ENCODE data around the gene CCDC194. TPM values are rescaled to one million over a fixed set of nuclear protein-coding genes. Genes with fewer than 3 reads are reported as not detected.

The CCDC194 gene
- total and polyA plus RNA-seq, 8 donors, result not detected

DNA sequence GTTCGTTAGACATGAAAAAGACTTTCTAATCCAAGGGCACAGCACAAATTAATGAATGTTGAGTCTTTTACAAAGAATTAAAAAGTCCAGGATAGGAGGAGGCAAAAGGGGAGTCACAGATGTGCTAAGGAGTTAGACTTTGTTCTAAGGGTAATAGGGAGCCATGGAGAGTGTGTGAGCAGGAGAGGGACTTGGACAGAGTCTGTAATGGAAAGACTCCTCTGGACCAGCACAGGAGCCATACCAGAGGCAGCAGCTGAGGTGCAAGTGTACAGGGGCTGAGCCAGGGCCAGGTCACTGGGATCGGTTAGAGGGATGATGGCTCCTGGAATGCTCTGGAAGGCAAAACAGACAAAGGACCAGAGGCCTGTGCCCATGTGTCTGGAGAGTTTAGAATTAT is 46.1 kb downstream of the CCDC194 start:
- TF ChIP-seq POLR2AphosphoS5 (IDR thresholded peaks at IDR 0.05) (no peak), EP300 (IDR thresholded peaks at IDR 0.05) (no peak), POLR2A (IDR thresholded peaks at IDR 0.05) (no peak)
- TF ChIP-seq, protein P1, sequence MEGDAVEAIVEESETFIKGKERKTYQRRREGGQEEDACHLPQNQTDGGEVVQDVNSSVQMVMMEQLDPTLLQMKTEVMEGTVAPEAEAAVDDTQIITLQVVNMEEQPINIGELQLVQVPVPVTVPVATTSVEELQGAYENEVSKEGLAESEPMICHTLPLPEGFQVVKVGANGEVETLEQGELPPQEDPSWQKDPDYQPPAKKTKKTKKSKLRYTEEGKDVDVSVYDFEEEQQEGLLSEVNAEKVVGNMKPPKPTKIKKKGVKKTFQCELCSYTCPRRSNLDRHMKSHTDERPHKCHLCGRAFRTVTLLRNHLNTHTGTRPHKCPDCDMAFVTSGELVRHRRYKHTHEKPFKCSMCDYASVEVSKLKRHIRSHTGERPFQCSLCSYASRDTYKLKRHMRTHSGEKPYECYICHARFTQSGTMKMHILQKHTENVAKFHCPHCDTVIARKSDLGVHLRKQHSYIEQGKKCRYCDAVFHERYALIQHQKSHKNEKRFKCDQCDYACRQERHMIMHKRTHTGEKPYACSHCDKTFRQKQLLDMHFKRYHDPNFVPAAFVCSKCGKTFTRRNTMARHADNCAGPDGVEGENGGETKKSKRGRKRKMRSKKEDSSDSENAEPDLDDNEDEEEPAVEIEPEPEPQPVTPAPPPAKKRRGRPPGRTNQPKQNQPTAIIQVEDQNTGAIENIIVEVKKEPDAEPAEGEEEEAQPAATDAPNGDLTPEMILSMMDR (IDR thresholded peaks at IDR 0.05), result no peak
- H3K27ac ChIP-seq, result peak overlapping the region in 4 of 5 donors; percentile 52 to 77 (median 62)
- H3K9me3 ChIP-seq, result no peaks in the 10 kb centered on the region
- no peak for DNase-seq
- no peaks in the 10 kb centered on the region for H3K36me3 ChIP-seq
- WGBS, 5 donors, result 60 to 75% (median 74%) methylated on average over 2 of the region's 2 CpGs
- peaks cover 0 to 29% (median 16%) of the 10 kb centered on the region in 4 donors for H3K4me1 ChIP-seq
- intact Hi-C loops (cut with DNase I; ENCODE audit: low total_unique reads), result loop anchor here (5.0 kb wide), 1 partner anchor 39 kb away; no protein-coding TSS in a partner anchor
- peaks cover 0 to 51% (median 0%) of the 10 kb centered on the region in 3 donors for H3K27me3 ChIP-seq
- no peak overlapping the region for H3K4me3 ChIP-seq

GRCh38 chr19:17347361-17347760 is 46.6 kb downstream of the CCDC194 start:
- peak overlapping the region; percentile 24 to 77 (median 59) for H3K27ac ChIP-seq
- TF ChIP-seq POLR2AphosphoS5 (IDR thresholded peaks at IDR 0.05) (no peak), EP300 (IDR thresholded peaks at IDR 0.05) (no peak), POLR2A (IDR thresholded peaks at IDR 0.05) (no peak)
- TF ChIP-seq, protein P1 (IDR thresholded peaks at IDR 0.05), result no peak
- WGBS, 5 donors, result 21 to 36% (median 25%) methylated on average over 6 of the region's 6 CpGs
- peaks cover 0 to 3% (median 1%) of the 10 kb centered on the region in 4 donors for H3K36me3 ChIP-seq
- peaks cover 0 to 29% (median 15%) of the 10 kb centered on the region in 4 donors for H3K4me1 ChIP-seq
- peak in 1 of 2 donors; percentile 51 for DNase-seq
- intact Hi-C loops (cut with DNase I; ENCODE audit: low total_unique reads), result loop anchor here (5.0 kb wide), 1 partner anchor 40 kb away; no protein-coding TSS in a partner anchor
- no peak overlapping the region for H3K4me3 ChIP-seq
- H3K27me3 ChIP-seq, result peaks cover 0 to 46% (median 0%) of the 10 kb centered on the region in 3 donors
- no peaks in the 10 kb centered on the region for H3K9me3 ChIP-seq

- intact Hi-C loops (cut with DNase I; ENCODE audit: low total_unique reads), result loop anchor here (5.0 kb wide), 1 partner anchor 41 kb away; no protein-coding TSS in a partner anchor
- peak; percentile 82 to 87 for DNase-seq
- peak overlapping the region in 4 of 5 donors; percentile 54 to 77 (median 62) for H3K27ac ChIP-seq
- H3K4me3 ChIP-seq, result no peak overlapping the region
- no peaks in the 10 kb centered on the region for H3K9me3 ChIP-seq
- peaks cover 0 to 15% (median 12%) of the 10 kb centered on the region in 4 donors for H3K36me3 ChIP-seq
- peaks cover 0 to 34% (median 0%) of the 10 kb centered on the region in 3 donors for H3K27me3 ChIP-seq
- peaks cover 0 to 29% (median 15%) of the 10 kb centered on the region in 4 donors for H3K4me1 ChIP-seq
- TF ChIP-seq, protein P1 (IDR thresholded peaks at IDR 0.05), result peak in 5 of 7 experiments; percentile 81 to 97 (median 95)
- TF ChIP-seq POLR2AphosphoS5 (IDR thresholded peaks at IDR 0.05) (peak in 1 of 3 donors; percentile 27), EP300 (IDR thresholded peaks at IDR 0.05) (no peak)
- WGBS, 5 donors, result 10 to 16% (median 14%) methylated on average over 24 of the region's 24 CpGs
These were observed 47.8 kb downstream of the CCDC194 start for GRCh38 chr19:17346109-17346671.

DNA sequence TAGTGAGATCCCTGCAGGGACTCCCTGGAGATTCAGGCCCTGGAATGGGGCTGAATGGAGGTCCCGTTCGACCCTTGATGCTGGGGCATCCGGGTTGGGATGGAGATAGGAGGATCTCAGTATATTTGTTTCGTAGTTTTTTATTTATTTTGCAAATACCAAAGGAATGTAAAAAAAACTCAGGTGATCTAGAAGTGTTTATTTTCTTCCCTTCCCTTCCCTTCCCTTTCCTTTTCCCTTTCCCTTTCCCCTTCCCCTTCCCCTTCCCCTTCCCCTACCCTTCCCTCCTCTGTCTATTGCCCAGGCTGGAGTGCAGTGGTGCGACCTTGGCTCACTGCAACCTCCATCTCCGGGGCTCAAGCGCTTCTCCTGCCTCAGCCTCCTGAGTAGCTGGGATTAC is 52.2 kb downstream of the CCDC194 start:
- no peak for DNase-seq
- no peak overlapping the region for H3K27ac ChIP-seq
- intact Hi-C loops (cut with DNase I; ENCODE audit: low total_unique reads), result no loop called here
- no peaks in the 10 kb centered on the region for H3K9me3 ChIP-seq
- H3K4me1 ChIP-seq, result peaks cover 10 to 42% (median 31%) of the 10 kb centered on the region in 4 donors
- H3K36me3 ChIP-seq, result peaks cover 0 to 32% (median 21%) of the 10 kb centered on the region in 4 donors
- no peaks in the 10 kb centered on the region for H3K27me3 ChIP-seq
- no peak overlapping the region for H3K4me3 ChIP-seq
- WGBS, 5 donors, result 80 to 86% (median 82%) methylated on average over 7 of the region's 7 CpGs
- no peak for TF ChIP-seq POLR2AphosphoS5 (IDR thresholded peaks at IDR 0.05)
- no peak for TF ChIP-seq EP300 (IDR thresholded peaks at IDR 0.05)
- TF ChIP-seq, protein P1 (IDR thresholded peaks at IDR 0.05), result no peak
- TF ChIP-seq POLR2A (IDR thresholded peaks at IDR 0.05), result no peak

All from stomach (tissue), 9 donors.